ENCODE data around the gene HNRNPAB.

DNA sequence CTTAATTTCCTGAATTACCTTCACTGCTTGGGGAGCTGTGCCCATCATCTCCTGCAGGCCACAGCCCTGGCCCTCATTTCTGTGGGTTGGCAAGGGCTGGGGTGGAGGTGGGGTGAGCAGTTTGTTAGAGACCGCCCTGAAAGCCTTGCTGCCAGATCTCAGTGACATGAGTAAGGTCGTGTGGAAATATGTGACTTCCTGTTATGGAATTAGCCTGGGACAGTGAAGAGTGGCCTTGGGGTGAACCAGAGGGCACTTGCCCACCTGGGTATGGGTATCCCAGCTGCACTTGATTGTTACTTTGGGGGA, 2.5 kb upstream of the HNRNPAB start:
- TF ChIP-seq, protein P1, sequence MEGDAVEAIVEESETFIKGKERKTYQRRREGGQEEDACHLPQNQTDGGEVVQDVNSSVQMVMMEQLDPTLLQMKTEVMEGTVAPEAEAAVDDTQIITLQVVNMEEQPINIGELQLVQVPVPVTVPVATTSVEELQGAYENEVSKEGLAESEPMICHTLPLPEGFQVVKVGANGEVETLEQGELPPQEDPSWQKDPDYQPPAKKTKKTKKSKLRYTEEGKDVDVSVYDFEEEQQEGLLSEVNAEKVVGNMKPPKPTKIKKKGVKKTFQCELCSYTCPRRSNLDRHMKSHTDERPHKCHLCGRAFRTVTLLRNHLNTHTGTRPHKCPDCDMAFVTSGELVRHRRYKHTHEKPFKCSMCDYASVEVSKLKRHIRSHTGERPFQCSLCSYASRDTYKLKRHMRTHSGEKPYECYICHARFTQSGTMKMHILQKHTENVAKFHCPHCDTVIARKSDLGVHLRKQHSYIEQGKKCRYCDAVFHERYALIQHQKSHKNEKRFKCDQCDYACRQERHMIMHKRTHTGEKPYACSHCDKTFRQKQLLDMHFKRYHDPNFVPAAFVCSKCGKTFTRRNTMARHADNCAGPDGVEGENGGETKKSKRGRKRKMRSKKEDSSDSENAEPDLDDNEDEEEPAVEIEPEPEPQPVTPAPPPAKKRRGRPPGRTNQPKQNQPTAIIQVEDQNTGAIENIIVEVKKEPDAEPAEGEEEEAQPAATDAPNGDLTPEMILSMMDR (IDR thresholded peaks at IDR 0.05) = no peak
- TF ChIP-seq POLR2A (IDR thresholded peaks at IDR 0.05) = no peak

Measured in testis (tissue), 2 donors.